ENCODE data around the gene NUDT13.

NUDT13 gene

DNA sequence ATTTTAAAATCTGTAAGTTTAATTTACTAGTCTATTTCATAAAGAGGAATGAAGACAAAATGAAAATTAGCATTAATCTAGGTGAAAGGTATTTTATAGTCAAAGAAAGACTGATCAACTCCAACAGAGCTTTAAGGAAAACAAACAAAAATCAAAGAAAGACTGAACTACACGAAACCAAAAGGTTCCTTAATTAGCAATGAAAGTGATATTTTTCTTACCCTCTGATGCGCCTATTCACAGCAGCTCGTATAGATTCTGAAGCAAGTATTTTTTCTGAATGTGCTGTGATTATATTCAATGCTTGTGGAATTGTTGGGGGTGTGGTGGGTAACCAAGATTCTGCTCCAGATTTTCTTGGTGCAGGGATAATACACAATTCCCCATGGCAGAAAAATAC is 45.8 kb downstream of the NUDT13 start:
- Histone ChIP-seq H3K27me3 (ENCODE audit: insufficient read depth, low read length, poor library complexity) (no peaks in the 10 kb centered on the region), H4K20me1 (ENCODE audit: insufficient read depth, low read length) (no peaks in the 10 kb centered on the region), H3K4me2 (ENCODE audit: insufficient read depth, low read length) (no peak overlapping the region), H3K9ac (ENCODE audit: low read depth, low read length) (no peak overlapping the region), H3K4me3 (ENCODE audit: low read depth in 1 of 2, low read length in 2 of 2) (no peak overlapping the region), H3K79me2 (ENCODE audit: insufficient read depth, low read length) (peaks cover 25% of the 10 kb centered on the region), H3K4me1 (ENCODE audit: insufficient read depth, low read length) (peaks cover 2% of the 10 kb centered on the region; the same call in 1 of the 2 replicates), H3K9me3 (ENCODE audit: insufficient read depth, low read length, severe bottlenecking) (no peaks in the 10 kb centered on the region), H3K27ac (ENCODE audit: low read length) (no peak overlapping the region), H2AFZ (ENCODE audit: low read depth, low read length) (no peak overlapping the region), H3K36me3 (ENCODE audit: insufficient read depth, low read length) (peaks cover 66% of the 10 kb centered on the region)
- no peak for DNase-seq
- TF ChIP-seq, protein P1, sequence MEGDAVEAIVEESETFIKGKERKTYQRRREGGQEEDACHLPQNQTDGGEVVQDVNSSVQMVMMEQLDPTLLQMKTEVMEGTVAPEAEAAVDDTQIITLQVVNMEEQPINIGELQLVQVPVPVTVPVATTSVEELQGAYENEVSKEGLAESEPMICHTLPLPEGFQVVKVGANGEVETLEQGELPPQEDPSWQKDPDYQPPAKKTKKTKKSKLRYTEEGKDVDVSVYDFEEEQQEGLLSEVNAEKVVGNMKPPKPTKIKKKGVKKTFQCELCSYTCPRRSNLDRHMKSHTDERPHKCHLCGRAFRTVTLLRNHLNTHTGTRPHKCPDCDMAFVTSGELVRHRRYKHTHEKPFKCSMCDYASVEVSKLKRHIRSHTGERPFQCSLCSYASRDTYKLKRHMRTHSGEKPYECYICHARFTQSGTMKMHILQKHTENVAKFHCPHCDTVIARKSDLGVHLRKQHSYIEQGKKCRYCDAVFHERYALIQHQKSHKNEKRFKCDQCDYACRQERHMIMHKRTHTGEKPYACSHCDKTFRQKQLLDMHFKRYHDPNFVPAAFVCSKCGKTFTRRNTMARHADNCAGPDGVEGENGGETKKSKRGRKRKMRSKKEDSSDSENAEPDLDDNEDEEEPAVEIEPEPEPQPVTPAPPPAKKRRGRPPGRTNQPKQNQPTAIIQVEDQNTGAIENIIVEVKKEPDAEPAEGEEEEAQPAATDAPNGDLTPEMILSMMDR (IDR thresholded peaks at IDR 0.05; ENCODE audit: borderline replicate concordance, extremely low read depth, low read length, poor library complexity, severe bottlenecking), result no peak
- no peak for TF ChIP-seq EZH2 (IDR thresholded peaks at IDR 0.05; ENCODE audit: borderline replicate concordance, low read depth, low read length, severe bottlenecking)
- ATAC-seq (ENCODE audit: insufficient read depth, low read depth), result no peak

DNA sequence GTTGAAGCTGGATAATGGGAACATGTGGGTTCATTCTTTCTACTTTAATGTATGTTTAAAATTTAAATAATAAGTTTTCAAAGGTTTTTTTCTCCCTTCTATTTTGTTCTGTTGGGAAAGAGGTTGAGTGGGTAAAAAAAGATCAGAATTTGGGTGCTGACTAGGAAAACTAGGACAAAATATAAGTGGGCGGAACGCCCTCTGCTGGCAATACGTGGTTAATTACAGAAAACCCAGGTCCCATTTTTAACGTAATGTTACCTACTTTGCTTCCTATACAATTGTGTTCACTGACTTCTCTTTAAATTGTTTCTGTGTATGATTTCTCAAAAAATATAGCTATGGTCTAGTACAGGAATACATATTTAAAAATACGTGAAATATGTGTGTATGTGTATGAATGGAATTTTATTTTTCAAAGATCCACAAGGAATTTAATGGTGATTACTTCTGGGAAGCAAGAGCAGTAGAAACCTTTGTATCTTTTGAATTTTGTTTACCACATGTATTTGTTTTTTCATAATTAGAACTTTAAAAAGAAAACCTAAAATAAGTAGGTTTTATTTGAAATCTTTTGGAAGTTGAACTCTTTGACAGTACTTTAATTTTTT is 48.9 kb downstream of the NUDT13 start:
- Histone ChIP-seq H3K79me2 (ENCODE audit: insufficient read depth, low read length) (peaks cover 54% of the 10 kb centered on the region), H3K36me3 (ENCODE audit: insufficient read depth, low read length) (peaks cover 62% of the 10 kb centered on the region), H3K9me3 (ENCODE audit: insufficient read depth, low read length, severe bottlenecking) (no peaks in the 10 kb centered on the region), H3K4me3 (ENCODE audit: low read depth in 1 of 2, low read length in 2 of 2) (no peak overlapping the region), H3K4me2 (ENCODE audit: insufficient read depth, low read length) (no peak overlapping the region), H4K20me1 (ENCODE audit: insufficient read depth, low read length) (peaks cover 5% of the 10 kb centered on the region; the same call in 1 of the 2 replicates), H3K4me1 (ENCODE audit: insufficient read depth, low read length) (peaks cover 23% of the 10 kb centered on the region; the same call in 1 of the 2 replicates), H3K27ac (ENCODE audit: low read length) (no peak overlapping the region), H3K27me3 (ENCODE audit: insufficient read depth, low read length, poor library complexity) (no peaks in the 10 kb centered on the region), H2AFZ (ENCODE audit: low read depth, low read length) (no peak overlapping the region), H3K9ac (ENCODE audit: low read depth, low read length) (no peak overlapping the region)
- TF ChIP-seq EZH2 (IDR thresholded peaks at IDR 0.05; ENCODE audit: borderline replicate concordance, low read depth, low read length, severe bottlenecking), result no peak
- TF ChIP-seq, protein P1 (IDR thresholded peaks at IDR 0.05; ENCODE audit: borderline replicate concordance, extremely low read depth, low read length, poor library complexity, severe bottlenecking), result peak; percentile 82
- DNase-seq, result peak; percentile 66
- peak; percentile 72; the same call in 1 of the 3 replicates for ATAC-seq (ENCODE audit: insufficient read depth, low read depth)

DNA sequence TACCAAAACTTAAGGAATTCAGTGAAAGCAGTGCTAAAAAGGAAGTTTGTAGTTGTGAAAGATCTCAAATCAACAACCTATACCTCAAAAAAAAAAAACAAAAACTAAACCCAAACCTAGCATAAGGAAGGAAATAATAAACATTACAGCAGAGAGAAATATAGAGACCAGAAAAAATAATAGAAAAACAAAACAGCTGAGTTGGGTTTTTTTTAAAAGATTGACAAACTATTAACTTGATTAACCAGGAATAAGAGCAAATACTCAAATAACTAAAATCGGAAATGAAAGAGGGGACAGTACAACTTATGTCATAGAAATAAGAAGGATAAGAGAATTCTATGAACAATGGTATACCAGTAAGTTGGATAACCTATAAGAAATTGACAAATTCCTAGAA is 50.8 kb downstream of the NUDT13 start:
- Histone ChIP-seq H3K27ac (ENCODE audit: low read length) (no peak overlapping the region), H2AFZ (ENCODE audit: low read depth, low read length) (no peak overlapping the region), H4K20me1 (ENCODE audit: insufficient read depth, low read length) (peaks cover 5% of the 10 kb centered on the region; the same call in 1 of the 2 replicates), H3K4me2 (ENCODE audit: insufficient read depth, low read length) (no peak overlapping the region; the same call in 1 of the 2 replicates), H3K9me3 (ENCODE audit: insufficient read depth, low read length, severe bottlenecking) (no peaks in the 10 kb centered on the region), H3K4me1 (ENCODE audit: insufficient read depth, low read length) (peaks cover 34% of the 10 kb centered on the region), H3K36me3 (ENCODE audit: insufficient read depth, low read length) (peaks cover 50% of the 10 kb centered on the region), H3K27me3 (ENCODE audit: insufficient read depth, low read length, poor library complexity) (no peaks in the 10 kb centered on the region), H3K9ac (ENCODE audit: low read depth, low read length) (no peak overlapping the region), H3K79me2 (ENCODE audit: insufficient read depth, low read length) (peaks cover 70% of the 10 kb centered on the region), H3K4me3 (ENCODE audit: low read depth in 1 of 2, low read length in 2 of 2) (no peak overlapping the region)
- ATAC-seq (ENCODE audit: insufficient read depth, low read depth) (no peak), DNase-seq (no peak)
- TF ChIP-seq, protein P1 (IDR thresholded peaks at IDR 0.05; ENCODE audit: borderline replicate concordance, extremely low read depth, low read length, poor library complexity, severe bottlenecking), result no peak
- TF ChIP-seq EZH2 (IDR thresholded peaks at IDR 0.05; ENCODE audit: borderline replicate concordance, low read depth, low read length, severe bottlenecking), result no peak
